Small intestine (tissue), 7 donors: ENCODE results near the gene MUC5B. TPM values are rescaled to one million over a fixed set of nuclear protein-coding genes. Genes with fewer than 3 reads are reported as not detected.

Experiments used
- DNase-seq, 2 donors: peaks; one replicate each; pipeline versions ENCODE4 v3.0.0 to v3.0.0-alpha.2; 2013
- FAIRE-seq: peaks from 2 replicates; lab custom pipeline; 2012; peaks lifted over from hg19 to GRCh38; lab: Jason Lieb, UNC
- H3K27ac ChIP-seq, 3 donors: one replicate each; pipeline ENCODE4 v1.5.1; 2013; ENCODE audit warnings: low read length in 2 of 3, mild to moderate bottlenecking in 2 of 3, control low read depth in 1 of 3, inconsistent platforms in 1 of 3, low read depth in 1 of 3, moderate library complexity in 1 of 3
- H3K27me3 ChIP-seq, 3 donors: one replicate each; pipeline ENCODE4 v1.6.1; 2013; ENCODE audit warnings: low read length in 3 of 3, inconsistent platforms in 1 of 3; ENCODE audit not compliant: control insufficient read depth in 3 of 3, insufficient read depth in 3 of 3
- H3K36me3 ChIP-seq, 3 donors: one replicate each; pipeline ENCODE4 v1.6.1; 2013; ENCODE audit warnings: low read length in 3 of 3, inconsistent platforms in 1 of 3, low read depth in 1 of 3, mild to moderate bottlenecking in 1 of 3, moderate library complexity in 1 of 3; ENCODE audit not compliant: control insufficient read depth in 3 of 3, insufficient read depth in 2 of 3
- H3K4me1 ChIP-seq, 3 donors: one replicate each; pipeline ENCODE4 v1.6.1; 2013; ENCODE audit warnings: low read length in 2 of 3, inconsistent platforms in 1 of 3, low read depth in 1 of 3, mild to moderate bottlenecking in 1 of 3, moderate library complexity in 1 of 3; ENCODE audit not compliant: control insufficient read depth in 3 of 3, insufficient read depth in 2 of 3
- H3K4me3 ChIP-seq, 3 donors: one replicate each; pipeline ENCODE4 v1.5.1; 2013; ENCODE audit warnings: low read length in 3 of 3, control low read depth in 1 of 3, inconsistent platforms in 1 of 3, low read depth in 1 of 3, mild to moderate bottlenecking in 1 of 3, moderate library complexity in 1 of 3
- H3K9me3 ChIP-seq, 2 donors: one replicate each; pipeline ENCODE4 v1.6.1; 2013; ENCODE audit warnings: low read depth in 1 of 2, low read length in 1 of 2; ENCODE audit not compliant: control insufficient read depth in 2 of 2, insufficient read depth in 1 of 2
- WGBS, 3 donors: extraction: QIAGEN DNeasy Blood & Tissue Kit; methylation state at CpG; one replicate each; pipeline ENCODE4 v1.1.7; 2013; 5-methylcytosine and 5-hydroxymethylcytosine counted together
- polyA plus RNA-seq, 4 donors: library from polyadenylated mRNA; stranded (reverse) in 3 of 4; unstranded in 1 of 4; fragments of 200-250 nt in 3 of 4; fragments of 120-200 nt in 1 of 4; gene quantifications; one replicate each; pipeline versions ENCODE4 v1.2.1 to v1.2.3, GENCODE V29; 2013
- donor health status: healthy with polysubstance abuse.
- donor health status: control.
- donor health status: control.
- donor health status: Bipolar disorder and iron deficiency.
- donor health status: healthy.

The MUC5B gene
- polyA plus RNA-seq, 4 donors = 0.04 to 2.4 TPM; not detected in 2

DNA sequence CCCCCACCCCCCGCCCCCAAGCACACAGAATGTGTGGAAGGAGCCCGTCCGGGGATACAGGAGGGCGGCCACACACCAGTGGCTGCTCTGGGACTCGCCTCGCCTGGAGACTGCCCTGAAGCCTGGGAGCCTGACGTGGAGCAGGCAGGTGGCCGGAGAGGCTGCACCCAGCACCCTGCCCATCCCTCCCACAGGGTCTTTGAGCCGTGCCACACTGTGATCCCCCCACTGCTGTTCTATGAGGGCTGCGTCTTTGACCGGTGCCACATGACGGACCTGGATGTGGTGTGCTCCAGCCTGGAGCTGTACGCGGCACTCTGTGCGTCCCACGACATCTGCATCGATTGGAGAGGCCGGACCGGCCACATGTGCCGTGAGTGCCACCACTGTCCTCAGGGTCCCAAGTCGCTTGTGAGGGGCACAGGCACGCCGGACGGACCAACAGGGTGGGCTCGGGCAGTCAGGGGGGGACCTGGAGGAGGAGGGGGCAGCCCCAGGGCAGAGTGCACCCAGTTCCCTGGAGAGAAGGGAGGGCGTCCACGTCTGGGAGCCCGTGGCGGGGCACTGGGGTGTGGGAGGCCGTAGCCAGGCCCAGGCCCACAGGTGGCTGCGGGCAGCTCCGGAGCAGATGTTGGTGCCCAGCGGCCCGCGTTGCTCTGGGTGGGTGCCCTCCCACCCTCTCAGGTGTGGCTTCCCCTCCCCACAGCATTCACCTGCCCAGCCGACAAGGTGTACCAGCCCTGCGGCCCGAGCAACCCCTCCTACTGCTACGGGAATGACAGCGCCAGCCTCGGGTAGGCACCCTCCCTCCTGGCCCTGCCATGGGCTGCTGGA lies 27.0 kb upstream of the MUC5B start:
- H3K4me3 ChIP-seq = no peak overlapping the region
- H3K36me3 ChIP-seq = no peaks in the 10 kb centered on the region
- no peak overlapping the region for H3K27ac ChIP-seq
- DNase-seq (no peak), FAIRE-seq (no peak)
- WGBS, 3 donors = 77 to 89% (median 80%) methylated on average over 37 to 41 of the region's 41 CpGs
- no peaks in the 10 kb centered on the region for H3K4me1 ChIP-seq
- peaks cover 0 to 10% (median 2%) of the 10 kb centered on the region in 3 donors for H3K27me3 ChIP-seq
- peaks cover 0 to 13% of the 10 kb centered on the region in 2 donors for H3K9me3 ChIP-seq

DNA sequence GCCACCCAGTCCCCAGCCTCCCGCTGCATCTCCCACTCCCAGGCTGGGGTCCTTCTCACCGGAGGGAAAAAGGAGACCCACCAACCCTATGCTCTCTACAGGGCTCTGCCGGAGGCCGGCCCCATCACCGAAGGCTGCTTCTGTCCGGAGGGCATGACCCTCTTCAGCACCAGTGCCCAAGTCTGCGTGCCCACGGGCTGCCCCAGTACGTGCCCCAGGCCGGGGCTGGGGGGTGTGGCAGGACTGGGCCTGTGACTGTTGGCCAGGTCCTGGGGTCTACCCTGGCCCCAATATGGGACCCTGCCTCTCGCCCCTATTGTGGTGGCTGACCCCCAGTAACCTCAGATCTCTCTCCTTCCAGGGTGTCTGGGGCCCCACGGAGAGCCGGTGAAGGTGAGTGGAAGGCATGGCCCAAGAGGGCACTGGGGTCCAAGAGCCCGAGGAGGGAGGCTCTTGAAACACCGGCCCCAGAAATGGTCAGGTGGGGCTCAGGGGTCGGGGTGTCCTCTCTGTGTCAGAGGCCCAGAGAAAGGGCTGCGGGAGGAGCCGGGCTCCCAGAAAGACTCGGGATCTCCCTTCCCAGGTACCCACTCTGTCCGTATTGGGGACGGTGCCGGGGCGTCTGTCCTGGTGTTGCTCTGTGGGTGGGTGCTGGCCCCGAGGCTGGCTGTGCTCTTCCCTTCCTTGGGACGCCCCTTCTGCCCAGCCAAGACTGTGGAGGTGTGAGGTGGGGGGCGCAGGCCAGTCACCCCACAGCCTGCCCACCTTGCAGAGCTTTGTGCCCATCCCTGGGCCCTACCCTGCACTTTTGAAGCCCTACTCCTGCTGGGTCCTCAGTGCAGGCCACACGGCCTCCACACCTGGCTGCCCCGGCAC lies 26.1 kb upstream of the MUC5B start:
- H3K9me3 ChIP-seq = peaks cover 0 to 13% of the 10 kb centered on the region in 2 donors
- DNase-seq = no peak
- H3K4me1 ChIP-seq = no peaks in the 10 kb centered on the region
- H3K36me3 ChIP-seq = no peaks in the 10 kb centered on the region
- no peak for FAIRE-seq
- H3K4me3 ChIP-seq = no peak overlapping the region
- H3K27me3 ChIP-seq = peaks cover 0 to 11% (median 2%) of the 10 kb centered on the region in 3 donors
- H3K27ac ChIP-seq = no peak overlapping the region
- WGBS, 3 donors = 74 to 78% (median 75%) methylated on average over 26 to 28 of the region's 28 CpGs

DNA sequence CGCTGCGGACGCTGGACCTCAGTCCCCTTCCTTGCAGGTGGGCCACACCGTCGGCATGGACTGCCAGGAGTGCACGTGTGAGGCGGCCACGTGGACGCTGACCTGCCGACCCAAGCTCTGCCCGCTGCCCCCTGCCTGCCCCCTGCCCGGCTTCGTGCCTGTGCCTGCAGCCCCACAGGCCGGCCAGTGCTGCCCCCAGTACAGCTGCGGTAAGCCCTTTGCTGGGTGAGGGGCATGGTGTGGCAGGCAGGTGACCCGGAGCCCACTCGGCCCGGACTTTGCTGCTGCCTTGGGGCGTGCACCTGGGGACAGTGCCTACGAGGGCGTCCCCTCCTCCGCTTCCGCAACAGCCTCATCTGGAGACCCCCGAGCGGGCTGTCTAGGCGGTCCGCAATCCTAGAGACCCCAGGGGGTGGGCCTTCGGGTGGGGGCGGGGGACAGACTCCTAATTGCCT lies 25.4 kb upstream of the MUC5B start:
- peaks cover 0 to 11% (median 2%) of the 10 kb centered on the region in 3 donors for H3K27me3 ChIP-seq
- no peaks in the 10 kb centered on the region for H3K36me3 ChIP-seq
- 75 to 84% (median 78%) methylated on average over 26 to 29 of the region's 29 CpGs for WGBS, 3 donors
- H3K4me1 ChIP-seq = no peaks in the 10 kb centered on the region
- no peak for DNase-seq
- no peak for FAIRE-seq
- no peak overlapping the region for H3K4me3 ChIP-seq
- peaks cover 0 to 10% of the 10 kb centered on the region in 2 donors for H3K9me3 ChIP-seq
- no peak overlapping the region for H3K27ac ChIP-seq

DNA sequence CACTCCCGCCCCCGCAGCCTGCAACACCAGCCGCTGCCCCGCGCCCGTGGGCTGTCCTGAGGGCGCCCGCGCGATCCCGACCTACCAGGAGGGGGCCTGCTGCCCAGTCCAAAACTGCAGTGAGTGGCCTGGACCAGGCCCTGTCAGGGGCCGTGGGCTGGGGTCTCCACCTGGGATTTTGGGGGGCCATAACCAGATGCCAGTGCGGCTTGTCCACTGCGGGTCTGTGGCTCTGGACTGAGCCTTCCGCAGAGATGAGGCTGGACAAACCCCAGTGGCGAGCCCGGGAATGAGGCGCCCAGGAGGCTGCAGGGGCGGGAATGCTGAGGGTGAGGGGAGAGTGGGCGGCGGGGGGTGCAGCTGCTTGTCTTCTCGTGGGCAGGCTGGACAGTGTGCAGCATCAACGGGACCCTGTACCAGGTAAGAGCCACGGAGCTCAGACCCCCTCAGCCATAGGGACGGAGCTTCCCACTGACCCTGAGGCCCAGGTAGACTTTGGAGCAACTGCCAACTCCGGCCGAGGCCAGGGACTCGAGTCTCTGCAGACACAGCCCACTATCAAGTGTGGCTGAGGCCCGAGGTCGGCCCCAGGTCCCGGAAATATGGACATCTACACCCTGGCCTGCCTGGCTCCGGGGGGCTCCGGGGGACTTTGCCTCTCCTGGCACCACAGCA lies 24.8 kb upstream of the MUC5B start:
- H3K36me3 ChIP-seq = no peaks in the 10 kb centered on the region
- WGBS, 3 donors = 71 to 75% (median 74%) methylated on average over 29 to 33 of the region's 33 CpGs
- FAIRE-seq (no peak), DNase-seq (no peak)
- no peak overlapping the region for H3K27ac ChIP-seq
- no peak overlapping the region for H3K4me3 ChIP-seq
- H3K27me3 ChIP-seq = peaks cover 0 to 11% (median 2%) of the 10 kb centered on the region in 3 donors
- H3K9me3 ChIP-seq = peaks cover 0 to 6% of the 10 kb centered on the region in 2 donors
- no peaks in the 10 kb centered on the region for H3K4me1 ChIP-seq

DNA sequence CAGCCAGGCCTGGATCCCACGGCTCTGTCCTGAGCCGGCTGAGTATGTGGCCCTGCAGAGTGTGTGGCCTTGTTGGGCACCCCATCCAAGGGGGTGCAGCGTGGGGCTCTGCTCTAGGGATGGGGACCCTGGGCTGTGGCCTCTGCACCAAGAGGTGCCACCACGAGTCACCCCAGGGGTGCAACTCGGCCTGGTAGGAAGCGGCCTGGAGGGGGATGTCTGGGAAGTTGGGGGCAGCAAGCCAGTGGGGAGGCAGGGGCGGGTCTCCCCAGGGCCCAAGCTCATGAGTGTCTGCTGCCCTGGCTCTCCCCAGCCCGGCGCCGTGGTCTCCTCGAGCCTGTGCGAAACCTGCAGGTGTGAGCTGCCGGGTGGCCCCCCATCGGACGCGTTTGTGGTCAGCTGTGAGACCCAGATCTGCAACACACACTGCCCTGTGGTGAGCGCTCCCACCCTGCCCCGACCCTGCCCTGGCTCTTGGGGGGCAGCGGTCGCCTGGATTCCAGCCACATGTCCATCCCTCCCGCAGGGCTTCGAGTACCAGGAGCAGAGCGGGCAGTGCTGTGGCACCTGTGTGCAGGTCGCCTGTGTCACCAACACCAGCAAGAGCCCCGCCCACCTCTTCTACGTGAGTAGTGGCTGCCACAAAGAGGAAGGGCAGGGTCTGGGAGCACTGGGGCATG lies 24.2 kb upstream of the MUC5B start:
- Histone ChIP-seq H3K4me3 (no peak overlapping the region), H3K9me3 (peaks cover 0 to 4% of the 10 kb centered on the region in 2 donors), H3K27ac (no peak overlapping the region), H3K36me3 (no peaks in the 10 kb centered on the region), H3K4me1 (no peaks in the 10 kb centered on the region), H3K27me3 (peaks cover 0 to 11% (median 2%) of the 10 kb centered on the region in 3 donors)
- WGBS, 3 donors = 67 to 74% (median 74%) methylated on average over 23 to 26 of the region's 26 CpGs
- FAIRE-seq = no peak
- DNase-seq = no peak

DNA sequence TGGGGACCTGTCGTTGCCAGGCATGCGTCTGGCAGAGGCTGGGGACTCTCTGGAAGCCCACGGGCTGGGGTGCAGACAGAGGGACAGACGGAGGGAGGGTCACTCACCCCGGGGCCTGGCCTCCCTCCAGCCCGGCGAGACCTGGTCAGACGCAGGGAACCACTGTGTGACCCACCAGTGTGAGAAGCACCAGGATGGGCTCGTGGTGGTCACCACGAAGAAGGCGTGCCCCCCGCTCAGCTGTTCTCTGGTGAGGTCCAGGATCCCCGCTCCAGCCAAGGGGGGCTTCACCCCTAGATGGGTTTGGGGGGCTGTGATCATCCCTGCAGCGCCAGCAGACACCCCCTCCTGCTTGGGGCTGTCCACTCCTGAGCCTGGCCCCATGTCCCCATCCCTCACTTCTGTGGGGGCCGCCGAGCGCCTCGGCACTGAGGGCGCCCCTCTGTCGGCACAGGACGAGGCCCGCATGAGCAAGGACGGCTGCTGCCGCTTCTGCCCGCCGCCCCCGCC lies 23.6 kb upstream of the MUC5B start:
- FAIRE-seq (no peak), DNase-seq (no peak)
- H3K27me3 ChIP-seq = peaks cover 0 to 11% (median 2%) of the 10 kb centered on the region in 3 donors
- no peaks in the 10 kb centered on the region for H3K9me3 ChIP-seq
- no peaks in the 10 kb centered on the region for H3K4me1 ChIP-seq
- H3K36me3 ChIP-seq = no peaks in the 10 kb centered on the region
- H3K27ac ChIP-seq = no peak overlapping the region
- 60 to 78% (median 65%) methylated on average over 27 of the region's 27 CpGs for WGBS, 3 donors
- no peak overlapping the region for H3K4me3 ChIP-seq

DNA sequence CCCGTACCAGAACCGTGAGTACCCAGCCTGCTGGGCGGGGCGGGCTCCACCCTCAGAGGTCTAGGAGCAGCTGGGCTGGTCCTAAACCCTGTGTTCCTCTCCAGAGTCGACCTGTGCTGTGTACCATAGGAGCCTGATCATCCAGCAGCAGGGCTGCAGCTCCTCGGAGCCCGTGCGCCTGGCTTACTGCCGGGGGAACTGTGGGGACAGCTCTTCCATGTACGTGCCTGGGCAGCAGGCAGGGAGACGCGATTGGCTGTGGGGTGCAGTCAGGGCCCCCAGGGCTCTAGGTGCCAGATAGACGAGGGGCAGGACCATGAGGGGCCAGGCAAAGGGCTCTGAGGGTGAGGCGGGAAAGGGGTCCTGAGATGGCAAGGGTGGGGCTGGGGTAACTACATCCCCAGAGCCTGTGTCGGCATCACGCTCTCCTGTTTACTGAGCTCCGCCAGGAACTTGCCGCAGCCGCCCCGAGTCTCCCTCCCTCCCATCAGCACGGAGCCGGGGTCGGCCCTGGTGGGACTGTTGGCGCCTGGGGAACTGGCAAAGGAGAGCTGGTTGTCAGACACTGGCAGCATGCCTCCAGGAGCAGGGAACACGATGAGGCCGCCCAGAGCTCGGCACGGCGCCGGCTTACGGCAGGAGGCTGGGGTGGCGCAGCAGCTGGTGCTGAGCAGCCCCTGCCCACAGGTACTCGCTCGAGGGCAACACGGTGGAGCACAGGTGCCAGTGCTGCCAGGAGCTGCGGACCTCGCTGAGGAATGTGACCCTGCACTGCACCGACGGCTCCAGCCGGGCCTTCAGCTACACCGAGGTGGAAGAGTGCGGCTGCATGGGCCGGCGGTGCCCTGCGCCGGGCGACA lies 22.9 kb upstream of the MUC5B start:
- Histone ChIP-seq H3K4me3 (no peak overlapping the region), H3K9me3 (no peaks in the 10 kb centered on the region), H3K4me1 (no peaks in the 10 kb centered on the region), H3K27ac (no peak overlapping the region), H3K27me3 (peaks cover 0 to 11% (median 2%) of the 10 kb centered on the region in 3 donors), H3K36me3 (no peaks in the 10 kb centered on the region)
- FAIRE-seq (no peak), DNase-seq (no peak)
- 53 to 66% (median 62%) methylated on average over 47 of the region's 47 CpGs for WGBS, 3 donors
